DOHH2 (cell line): ENCODE data around the gene KCNN4.
"Not testable (repeated sequence)": the region's sequence is repeated elsewhere in the genome, so short reads cannot be mapped to it uniquely, and the experiment has no call there.

Source experiments
- CTCF ChIP-seq: fragments of 200-600 bp; sonication (generic); IDR thresholded peaks from one replicate; pipeline ENCODE4 v1.5.1; 2014; ENCODE audit warnings: antibody characterized with exemption, mild to moderate bottlenecking, low read depth, low read length; ENCODE audit not compliant: poor library complexity, severe bottlenecking
- EZH2phosphoT487 ChIP-seq: fragments of 200-600 bp; sonication (generic); IDR thresholded peaks from 2 replicates; pipeline ENCODE4 v1.6.1; 2017; ENCODE audit warnings: borderline replicate concordance, mild to moderate bottlenecking, antibody characterized with exemption, low read length, moderate library complexity, mixed read lengths

GRCh38 chr19:43823856-43824255, 43.1 kb upstream of the KCNN4 start:
- TF ChIP-seq CTCF, EZH2phosphoT487: not testable (repeated sequence)
